ENCODE data around the gene ATP10B.
A peak's percentile ranks its signal among the peaks of the same experiment; 100 is the strongest.

Gene ATP10B

DNA sequence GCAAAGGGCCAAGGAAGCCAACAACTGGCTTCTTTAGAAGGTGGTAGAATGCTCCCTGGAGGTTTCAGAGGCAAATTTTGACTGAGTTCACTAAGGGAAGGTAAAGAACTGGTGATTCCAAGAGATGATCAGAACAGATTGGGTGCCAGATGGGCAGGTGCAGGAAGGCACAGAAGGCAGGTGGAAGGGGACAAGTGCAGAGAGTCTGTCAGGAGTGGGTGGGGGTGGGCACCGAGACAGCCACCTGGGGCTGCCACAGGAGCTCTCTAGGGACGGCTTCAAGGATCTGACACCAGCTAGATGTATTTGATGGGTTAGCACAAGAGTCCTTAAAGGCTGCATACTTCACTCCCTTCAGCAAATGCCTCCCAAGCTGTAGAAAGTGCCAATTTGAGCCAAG is 223.0 kb downstream of the ATP10B start:
- peak in 1 of 2 experiments; percentile 39 for DNase-seq

DNA sequence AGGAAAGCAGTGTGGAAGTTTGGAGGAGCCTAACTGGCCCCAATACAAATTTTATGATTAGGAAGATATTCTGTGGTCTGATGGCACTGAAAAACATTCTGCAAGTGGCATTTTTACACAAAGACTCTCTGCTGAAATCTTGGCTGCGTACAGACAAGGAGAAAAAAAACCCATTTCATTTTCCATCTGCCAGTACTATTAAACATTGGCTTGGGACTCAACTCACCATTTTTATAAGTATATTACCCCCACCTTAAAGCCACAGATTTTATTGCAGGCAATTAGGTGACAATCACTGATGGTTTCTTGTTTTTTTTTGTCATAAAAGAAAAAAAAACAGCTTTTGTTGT is 223.4 kb downstream of the ATP10B start:
- DNase-seq, result no peak

DNA sequence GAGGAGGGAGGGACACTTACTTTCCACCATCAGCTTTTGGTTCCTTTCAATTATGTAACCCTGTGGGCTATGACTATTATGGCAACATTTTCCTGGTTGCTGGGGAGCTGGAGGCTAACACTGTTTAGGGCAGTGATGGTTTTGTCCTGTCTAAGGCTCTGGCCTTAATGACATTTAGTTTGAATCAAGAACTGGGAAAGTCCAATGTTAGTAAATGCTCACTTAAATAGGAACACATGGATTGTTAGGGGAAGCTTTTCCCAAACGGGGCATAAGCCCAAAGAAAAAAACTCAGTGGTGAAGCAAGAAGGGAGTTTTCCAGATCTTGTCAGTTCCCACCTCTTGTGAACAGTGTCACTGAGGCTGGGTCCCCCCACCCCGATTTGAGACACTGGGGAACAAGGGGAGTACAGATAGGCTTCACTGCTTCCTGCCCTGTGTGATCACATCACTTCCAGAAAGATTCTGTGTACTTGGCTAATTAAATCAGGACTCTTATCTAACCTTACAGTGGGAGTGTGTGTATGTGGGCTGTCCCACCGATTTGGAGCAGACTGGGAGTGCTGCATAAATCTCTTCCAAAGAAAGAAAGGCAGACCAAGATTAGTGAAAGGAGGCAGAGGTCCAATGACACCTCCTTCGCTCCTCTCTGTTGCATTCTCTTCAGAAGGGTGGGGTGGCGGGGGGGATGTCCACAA is 223.9 kb downstream of the ATP10B start:
- no peak for DNase-seq

DNA sequence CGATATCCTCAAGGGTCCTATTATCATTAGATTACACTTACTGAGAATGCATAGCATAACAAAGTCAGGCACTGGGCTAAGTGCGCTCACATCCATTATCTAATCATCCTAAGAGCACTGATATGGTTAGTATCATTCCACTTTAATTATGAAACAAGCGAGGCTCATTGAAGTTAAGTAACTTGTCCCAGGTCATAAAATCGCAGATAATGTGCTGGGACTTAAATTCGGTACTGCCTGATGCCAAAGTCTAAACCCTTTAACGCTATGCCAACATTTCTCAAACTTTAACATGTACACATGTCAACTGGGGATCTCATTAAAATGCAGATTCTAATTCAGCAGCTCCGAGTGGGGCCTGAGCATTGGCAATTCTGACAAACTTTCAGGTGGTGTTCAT is 225.7 kb downstream of the ATP10B start:
- DNase-seq, result no peak

DNA sequence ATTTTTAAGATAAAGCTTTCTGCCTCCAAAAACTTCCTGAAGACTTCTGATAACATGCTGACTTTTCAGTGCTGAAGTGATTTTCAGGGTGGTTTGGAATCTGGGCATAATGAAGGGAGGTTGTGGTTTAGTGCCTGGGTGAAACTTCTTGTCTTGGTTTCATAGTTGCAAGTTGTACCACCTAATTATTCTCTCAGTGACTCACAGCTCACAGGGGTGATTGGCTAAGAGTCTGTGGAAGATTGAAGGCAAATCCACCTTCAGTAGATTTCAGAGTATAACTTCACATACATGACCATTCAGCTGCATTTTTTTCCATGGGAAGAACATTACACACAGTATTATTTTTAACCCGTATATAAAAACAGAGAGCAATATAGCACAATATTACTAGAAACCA is 230.5 kb downstream of the ATP10B start:
- DNase-seq, result no peak

DNA sequence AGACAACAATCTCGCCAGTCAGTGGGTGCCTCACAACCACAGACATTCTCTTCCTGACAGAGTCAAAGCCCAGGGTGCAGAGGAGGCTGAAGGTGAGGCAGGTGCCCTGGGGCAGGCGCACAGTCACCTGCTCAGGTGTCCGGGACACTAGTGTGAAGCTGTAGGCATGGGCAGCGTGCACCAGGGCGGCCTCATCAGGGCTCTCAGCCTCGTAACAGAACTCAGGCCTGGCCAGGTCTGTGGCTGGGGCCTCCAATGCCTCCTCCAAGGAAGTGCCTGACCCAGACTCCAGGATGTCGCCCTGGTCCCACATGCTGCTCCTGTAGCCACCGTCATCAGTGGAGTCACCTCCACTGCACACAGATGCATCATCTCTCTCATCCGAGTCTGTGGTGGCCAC is 231.6 kb downstream of the ATP10B start:
- no peak for DNase-seq

DNA sequence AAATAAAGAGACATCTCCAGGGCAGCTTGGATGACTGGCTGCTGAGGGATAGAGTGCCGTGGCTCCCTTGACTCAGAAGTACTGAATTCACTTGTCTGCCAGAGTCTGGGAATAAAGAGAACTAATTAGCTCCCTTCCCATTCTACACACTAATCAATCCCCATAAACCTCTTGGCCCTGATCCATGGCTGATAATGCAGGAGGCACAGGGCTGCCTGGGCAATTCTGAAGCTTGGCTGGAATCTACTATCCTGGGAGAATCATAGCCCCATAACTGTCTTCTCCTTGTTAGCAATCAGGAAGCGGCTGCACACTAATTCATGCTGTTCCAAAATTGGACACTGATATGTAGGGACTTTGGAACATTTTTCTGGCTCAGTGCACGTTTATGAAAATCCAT is 232.6 kb downstream of the ATP10B start:
- no peak for DNase-seq

DNA sequence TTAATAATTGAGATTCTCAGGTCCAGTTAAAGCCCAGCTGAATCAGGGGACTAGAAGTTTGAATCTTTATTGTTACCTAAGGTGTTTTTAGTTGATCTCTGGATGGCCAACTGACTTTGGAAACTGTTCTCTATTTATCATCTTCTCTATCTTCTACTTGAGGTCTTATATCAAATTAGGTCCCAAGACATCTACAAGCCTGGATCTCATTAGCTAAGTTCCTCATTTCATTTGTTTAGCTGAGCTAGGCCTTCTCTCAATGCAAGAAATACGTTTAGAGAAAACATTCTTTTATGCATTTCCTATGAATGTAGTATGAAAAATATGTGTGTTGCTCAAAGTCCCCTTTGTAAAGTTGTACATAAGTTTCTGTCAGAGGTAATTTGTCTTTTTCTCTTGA is 233.7 kb downstream of the ATP10B start:
- DNase-seq, result no peak

DNA sequence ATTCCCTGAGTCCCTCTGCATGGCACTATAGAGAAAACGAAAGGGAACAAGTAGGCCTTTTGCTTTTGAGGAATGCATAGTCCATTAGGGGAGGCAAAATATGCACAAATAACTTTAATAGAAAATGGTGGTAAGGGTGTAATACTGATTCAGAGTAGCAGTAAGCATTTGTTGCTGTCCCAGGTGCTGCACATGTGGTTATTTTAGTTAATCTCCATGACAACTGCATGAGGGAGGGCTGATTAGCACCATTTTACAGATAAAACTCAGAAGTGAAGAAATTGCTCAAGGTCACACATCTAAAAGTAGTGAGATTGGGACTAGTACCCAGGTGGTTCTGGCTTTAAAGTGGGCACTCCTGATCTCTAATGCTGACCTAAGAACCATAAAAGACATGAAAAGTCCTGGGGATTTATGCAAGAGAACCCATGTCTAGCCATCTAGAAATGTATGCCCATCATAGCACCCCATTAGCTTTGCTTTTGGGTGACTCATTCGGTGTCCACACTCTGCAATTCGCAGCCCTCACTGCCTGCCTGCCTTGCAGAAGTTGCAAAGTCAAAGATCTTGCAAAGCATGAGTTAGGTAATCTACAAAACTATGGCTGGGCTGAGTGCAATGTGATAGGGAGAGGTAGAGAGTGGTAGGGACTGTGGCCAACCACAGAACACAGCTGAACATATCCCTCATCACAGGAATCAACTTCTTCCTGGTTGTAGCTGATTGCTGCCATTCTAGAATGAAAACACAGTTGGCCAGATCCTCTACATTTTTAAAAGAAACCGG is 235.1 kb downstream of the ATP10B start:
- DNase-seq, result no peak

DNA sequence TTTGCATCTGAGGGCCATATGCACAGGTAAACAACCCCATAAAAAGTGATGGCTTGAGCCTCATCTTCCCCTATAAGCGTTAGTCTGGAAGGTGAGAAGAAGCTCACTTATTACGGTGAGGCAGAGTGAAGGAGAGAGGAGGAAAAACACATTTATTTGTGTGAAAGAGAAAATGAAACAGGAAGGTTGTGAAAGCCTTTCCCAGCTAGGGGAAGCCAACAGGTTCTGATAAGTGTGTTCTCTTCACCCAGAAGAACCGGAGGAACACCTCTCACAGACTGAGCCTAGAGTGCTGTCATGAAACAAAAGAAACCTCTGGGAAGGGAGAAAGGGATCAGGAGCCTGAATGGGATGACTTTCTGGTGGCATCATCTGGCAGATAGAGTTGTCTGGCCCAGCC is 237.9 kb downstream of the ATP10B start:
- DNase-seq, result no peak

DNA sequence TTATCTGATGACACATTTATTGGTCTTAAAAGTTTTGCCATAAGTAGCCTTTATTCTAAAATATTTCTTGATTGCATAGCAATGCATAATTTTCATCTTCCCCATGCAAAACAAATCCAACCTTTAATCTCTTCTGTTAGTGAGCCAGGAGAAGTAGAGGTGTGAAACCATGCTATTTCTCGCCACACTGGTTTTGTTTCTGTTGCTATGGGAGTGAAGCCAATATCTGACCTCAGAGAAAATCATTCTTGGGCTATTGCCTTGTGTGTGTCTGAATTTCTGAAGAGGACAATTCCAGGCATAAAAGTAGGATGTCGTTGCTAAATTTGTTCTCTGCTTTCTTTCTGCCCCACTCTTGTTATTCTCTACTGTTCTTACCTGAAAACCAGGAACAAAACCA is 246.7 kb downstream of the ATP10B start:
- peak; percentile 23 to 60 for DNase-seq

DNA sequence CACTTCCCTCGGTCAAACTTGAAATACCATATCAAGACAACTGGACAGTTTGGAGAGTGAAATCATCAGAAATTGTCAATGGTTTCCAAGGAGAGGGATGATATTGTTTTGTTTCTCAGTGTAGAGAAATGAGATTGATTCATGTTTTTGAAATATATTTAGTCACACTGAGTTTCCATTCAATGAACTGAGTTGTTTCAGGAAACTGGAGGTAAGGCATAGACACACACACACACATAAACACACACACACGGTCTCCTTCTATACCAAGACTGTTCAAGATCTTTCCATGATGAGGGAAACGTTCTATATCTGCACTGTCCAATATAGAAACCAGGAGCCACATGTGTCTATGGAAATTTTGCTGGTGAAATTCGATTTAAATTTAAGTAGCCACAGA is 247.5 kb downstream of the ATP10B start:
- DNase-seq, result no peak

DNA sequence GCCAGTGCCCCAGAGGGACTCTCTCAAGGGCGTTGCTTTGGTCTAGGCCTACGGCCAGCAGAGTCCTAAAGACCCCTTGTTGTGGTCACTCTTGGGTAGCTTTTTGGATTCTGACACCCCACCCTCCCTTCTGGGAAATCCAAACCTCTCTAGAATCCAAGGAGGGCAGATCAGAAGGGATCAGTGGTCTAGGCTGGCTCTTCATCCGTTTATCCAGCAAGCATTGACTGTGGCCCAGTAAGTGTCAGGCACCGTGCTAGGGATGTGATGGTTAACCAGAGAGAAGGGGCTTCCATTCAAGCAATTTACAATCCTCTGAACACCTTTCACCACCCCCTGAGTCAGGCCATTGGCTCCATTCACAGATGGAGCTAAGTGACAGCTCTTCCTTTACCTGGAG is 249.3 kb downstream of the ATP10B start:
- DNase-seq, result no peak

DNA sequence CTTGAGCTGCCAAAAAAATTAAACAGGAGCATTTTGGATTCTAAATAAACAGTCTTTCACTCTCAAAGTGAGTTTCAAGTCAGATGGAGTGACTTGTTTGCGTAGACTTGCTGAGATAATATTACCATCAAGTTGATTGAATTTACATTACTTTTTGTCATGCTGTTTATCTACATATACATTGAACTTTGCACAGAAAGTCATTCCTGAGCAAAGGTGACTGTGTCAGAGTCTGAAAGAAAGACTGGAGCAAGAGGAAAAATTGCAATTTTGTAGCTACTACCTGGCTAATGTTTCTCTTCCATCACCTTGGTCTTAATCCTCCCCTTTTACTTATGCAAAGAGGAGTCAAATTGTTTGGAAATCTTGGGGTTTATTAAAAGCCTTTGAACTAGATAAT is 251.0 kb downstream of the ATP10B start:
- no peak for DNase-seq

DNA sequence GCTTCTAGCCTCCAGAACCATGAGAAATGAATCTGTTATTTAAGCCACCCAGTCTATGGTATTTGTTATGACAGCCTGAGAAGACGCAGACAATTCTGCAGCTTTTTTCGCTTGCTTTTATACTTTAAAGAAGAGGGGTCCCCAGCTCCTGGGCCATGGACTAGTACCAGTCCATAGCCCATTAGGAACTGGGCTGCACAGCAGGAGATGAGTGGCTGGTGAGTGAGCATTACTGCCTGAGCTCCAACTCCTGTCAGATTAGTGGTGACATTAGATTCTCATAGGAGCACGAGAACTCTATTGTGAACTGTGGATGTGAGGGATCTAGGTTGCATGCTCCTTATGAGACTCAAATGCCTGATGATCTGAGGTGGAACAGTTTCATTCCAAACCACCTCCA is 278.7 kb downstream of the ATP10B start:
- DNase-seq, result no peak

DNA sequence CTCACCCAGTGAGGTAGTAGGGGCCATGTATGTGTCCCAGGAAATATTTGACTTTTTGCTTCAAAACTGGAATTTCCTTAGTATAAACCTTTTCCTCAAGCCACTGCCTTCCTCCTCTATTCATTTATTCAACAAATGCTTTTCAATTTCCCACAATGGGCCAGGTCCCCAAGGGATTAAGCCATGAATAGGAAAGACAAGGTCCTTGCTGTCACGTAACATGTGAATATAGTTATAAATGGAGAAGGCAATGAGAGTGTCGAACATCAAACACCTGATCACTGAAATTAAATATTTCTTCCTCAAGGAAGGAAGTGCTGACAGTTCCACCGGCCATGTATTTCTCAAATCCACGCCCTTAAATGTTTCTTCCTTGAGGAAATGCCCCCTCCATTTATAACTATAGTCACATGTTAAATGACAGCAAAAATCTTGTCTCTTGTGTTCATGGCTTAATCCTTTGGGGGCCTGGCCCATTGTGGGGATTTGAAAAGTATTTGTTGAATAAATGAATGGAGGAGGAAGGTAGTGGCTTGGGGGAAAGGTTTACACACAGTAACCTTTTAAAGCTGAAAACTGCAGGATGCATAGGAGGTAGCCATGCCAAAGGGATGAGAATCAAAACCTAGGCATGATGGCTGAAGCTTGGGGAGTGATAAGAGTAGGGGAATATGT is 284.8 kb downstream of the ATP10B start:
- DNase-seq, result no peak

DNA sequence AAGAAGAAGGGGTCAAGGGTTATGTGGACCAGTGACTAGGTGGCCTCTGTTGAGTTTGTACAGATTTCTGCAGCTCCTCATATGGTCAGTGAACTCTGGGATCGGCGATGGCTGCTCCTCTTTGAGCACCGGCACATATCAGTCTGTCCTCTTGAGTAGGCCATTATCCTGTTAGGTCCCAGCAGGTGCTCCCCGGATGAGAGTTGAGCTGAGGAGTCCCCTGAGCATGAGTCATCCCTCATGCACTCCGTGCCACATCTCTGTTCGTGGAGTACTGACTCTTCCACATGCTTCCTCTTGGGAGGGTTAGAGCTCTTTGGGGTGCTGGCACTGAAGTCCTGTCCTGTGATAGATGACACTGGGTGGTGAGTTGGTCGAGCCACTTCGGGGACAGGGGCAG is 286.6 kb downstream of the ATP10B start:
- DNase-seq, result no peak

DNA sequence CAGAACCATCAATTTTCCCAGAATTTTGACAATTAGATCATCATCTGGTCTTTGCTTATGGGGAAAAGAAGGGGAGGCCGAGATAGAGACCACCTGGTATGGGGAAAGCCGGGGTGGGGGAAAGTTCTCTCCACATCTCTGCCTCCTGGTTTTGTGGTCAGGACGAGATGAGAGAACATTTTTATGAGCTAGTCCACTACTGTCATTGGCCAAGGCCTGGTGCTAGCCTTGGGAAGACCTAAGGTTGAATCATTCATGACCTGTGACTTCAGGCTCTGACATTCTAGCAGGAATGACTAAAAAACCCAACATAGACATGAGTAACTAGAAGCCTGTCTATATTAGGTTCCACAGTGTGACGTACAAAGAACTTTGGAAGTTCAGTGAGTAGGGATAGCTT is 295.2 kb downstream of the ATP10B start:
- no peak for DNase-seq

DNA sequence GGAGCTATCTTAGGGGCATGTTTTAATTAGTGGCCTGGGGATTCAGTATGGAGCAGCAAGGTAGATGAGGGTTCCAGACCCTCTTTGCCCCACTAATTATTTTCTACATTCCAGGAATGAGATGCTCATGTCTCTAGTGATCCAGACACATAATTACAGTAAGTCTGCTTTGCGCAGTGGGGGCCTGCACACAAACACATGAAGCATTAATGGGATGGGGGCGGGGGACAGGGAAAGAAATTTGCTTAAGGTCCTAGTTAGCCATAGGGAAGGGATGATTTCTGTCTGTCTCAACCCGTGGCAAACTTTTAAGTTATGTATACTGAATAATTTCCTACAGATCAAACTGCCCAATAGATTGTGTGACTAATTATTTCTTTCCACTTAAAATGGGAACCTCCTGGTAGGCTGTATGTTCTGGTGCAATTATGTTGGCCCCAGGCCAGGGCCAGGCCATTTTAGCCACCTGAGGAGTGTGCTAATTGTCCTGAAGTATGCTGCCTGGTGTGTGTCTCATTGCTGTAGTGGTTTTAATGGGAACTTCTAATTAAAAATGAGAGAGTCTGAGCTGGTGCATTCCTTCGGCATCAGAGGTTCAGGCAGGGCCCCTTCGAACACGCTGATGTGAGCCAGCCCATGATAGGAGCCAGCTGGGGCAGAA is 295.9 kb downstream of the ATP10B start:
- no peak for DNase-seq

DNA sequence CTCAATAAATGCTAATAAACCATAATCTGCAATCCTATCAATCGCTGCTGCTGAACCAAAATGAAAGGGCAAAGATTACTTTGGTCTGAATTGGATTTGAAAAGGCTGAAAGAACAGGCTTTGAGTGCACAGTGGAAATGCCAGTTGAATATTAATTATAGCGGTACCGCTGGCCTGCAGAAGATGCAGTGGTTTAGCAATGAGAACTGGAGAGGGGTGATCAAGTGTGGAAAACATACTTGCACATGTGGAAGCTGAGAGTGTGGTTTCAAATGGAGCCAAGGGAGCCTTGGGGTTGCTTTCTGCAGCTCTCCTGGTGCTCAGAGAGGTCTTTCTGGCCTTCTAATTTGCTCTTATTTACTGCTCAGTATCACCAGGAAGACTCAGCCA is 296.4 kb downstream of the ATP10B start:
- no peak for DNase-seq

DNA sequence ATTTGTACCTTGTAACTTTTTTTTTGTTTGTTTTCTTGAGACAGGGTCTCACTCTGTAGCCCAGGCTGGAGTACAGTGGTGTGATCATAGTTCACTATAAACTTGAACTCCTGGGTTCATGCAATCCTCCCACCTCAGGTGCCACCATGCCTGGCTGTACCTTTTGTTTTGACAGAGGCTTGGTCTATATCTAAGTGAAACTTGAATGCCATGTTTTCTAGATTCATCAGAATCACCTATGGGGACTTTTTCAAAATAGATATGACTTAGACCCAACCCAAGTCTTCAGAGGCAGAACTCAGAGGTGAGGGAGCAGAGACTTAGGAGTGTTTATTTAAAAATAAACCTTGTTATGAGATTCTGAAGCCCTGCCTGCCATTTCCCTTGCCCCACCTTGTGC is 301.9 kb downstream of the ATP10B start:
- DNase-seq, result no peak

DNA sequence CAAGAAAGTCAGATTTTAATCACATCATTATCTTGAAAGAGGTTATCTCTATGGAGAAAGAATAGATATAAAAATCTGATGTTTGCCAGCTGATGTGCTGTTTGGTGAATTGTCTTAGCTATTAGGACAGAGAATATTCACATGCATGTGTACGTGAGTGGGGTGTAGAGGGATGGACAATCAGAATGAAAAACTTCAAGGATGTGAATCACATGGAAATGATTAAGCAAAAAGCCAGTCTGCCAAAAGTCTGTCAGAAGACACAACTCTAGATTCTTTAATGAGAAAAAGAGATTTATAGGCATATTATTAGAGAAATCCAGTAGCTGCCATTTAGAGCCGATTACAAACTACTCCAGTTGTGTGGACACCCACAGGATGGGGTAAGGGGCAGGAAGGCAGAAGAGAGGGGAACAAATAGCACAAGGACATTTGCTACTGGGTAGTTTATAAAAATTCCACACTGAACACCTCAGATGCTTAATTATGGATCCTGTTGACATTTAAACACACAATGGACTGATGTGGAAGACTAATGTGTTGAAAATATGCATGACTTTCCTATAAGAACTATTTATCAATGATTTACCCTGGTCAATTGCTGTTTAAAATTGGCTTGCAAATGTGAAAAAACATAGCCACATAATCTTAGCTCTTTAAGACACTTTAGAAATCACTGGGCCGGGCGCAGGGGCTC is 302.9 kb downstream of the ATP10B start:
- DNase-seq, result no peak

DNA sequence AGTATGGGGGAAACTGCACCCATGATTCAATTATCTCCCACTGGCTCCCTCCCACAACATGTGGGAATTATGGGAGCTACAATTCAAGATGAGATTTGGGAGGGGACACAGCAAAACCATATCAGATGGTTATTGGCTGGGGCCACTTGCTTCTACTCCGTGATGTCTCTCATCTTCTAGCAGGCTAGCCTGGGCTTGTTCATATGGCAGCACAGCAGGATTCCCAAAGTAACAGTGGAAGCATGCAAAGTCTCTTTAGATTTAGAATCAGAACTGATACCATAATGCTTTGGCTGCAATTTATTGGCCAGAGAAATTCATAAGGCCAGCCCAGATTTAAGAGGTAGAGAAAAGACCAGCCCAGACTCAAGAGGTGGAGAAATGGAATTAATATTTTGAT is 304.1 kb downstream of the ATP10B start:
- DNase-seq, result no peak
